Endothelial cell of umbilical vein (primary cell): ENCODE measurements around the gene PLXNA4. TPM values are rescaled to one million over a fixed set of nuclear protein-coding genes. Genes with fewer than 3 reads are reported as not detected.
A peak's percentile ranks its signal among the peaks of the same experiment; 100 is the strongest.

Source experiments
- BruUV-seq: library from RNA; stranded (reverse); fragments of 400-500 nt; replicated peaks from 2 replicates; lab custom pipeline; 2021; lab: Mats Ljungman, UMichigan
- CTCF ChIA-PET: fragments of 300-600, 350-600 bp; sonication (Branson Sonifier 250); formaldehyde crosslinking; loops from one replicate; lab custom pipeline; 2021; ENCODE audit warnings: antibody characterized with exemption, inconsistent platforms; lab: Charles Lee
- POLR2A ChIA-PET: fragments of 300-600, 350-600 bp; sonication (Branson Sonifier 250); formaldehyde crosslinking; loops from one replicate; lab custom pipeline; 2021; ENCODE audit warnings: antibody characterized with exemption, inconsistent platforms; lab: Charles Lee
- DNase-seq: peaks from one replicate; pipeline ENCODE4 v3.0.0-alpha.2; 2011; ENCODE audit warnings: low read depth, low spot score
- FAIRE-seq: peaks from 2 replicates; lab custom pipeline; 2011; peaks lifted over from hg19 to GRCh38; lab: Jason Lieb, UNC
- H2AFZ ChIP-seq: 2 replicates; pipeline ENCODE4 v1.6.0; 2012; ENCODE audit warnings: low read depth, low read length, control low read depth, inconsistent platforms
- H3K27ac ChIP-seq: 2 replicates; pipeline ENCODE4 v1.5.1; 2011; ENCODE audit warnings: low read depth, mild to moderate bottlenecking, control low read depth, low read length, moderate library complexity; ENCODE audit not compliant: insufficient read depth
- H3K27me3 ChIP-seq, 2 experiments: 2 replicates each; pipeline versions ENCODE4 v1.6.0 to v1.6.1; 2011; ENCODE audit warnings: low read length in 2 of 2, mixed read lengths in 1 of 2; ENCODE audit not compliant: control insufficient read depth in 2 of 2, insufficient read depth in 2 of 2
- H3K36me3 ChIP-seq, 2 experiments: 2 replicates in 1 of 2; 3 replicates in 1 of 2; pipeline ENCODE4 v1.5.1; 2011; ENCODE audit warnings: low read length in 2 of 2, mild to moderate bottlenecking in 1 of 2, moderate library complexity in 1 of 2; ENCODE audit not compliant: control insufficient read depth in 2 of 2, insufficient read depth in 2 of 2; ENCODE audit errors: extremely low read depth in 1 of 2
- H3K4me1 ChIP-seq: 3 replicates; pipeline ENCODE4 v1.5.1; 2011; ENCODE audit warnings: mild to moderate bottlenecking, low read length; ENCODE audit not compliant: control insufficient read depth, insufficient read depth; ENCODE audit errors: extremely low read depth
- H3K4me2 ChIP-seq: 2 replicates; pipeline ENCODE4 v1.6.1; 2011; ENCODE audit warnings: low read length, control low read depth, mixed read lengths; ENCODE audit not compliant: insufficient read depth
- H3K4me3 ChIP-seq, 3 experiments: fragments of 200-600 bp in 1 of 3; sonication (generic), shearing (Covaris generic) in 1 of 3; replicated peaks in 1 of 3; 2 replicates each; pipeline ENCODE4 v1.5.1; 2011 to 2016; ENCODE audit warnings: control low read depth in 3 of 3, low read length in 3 of 3, mild to moderate bottlenecking in 2 of 3, inconsistent platforms in 1 of 3, low read depth in 1 of 3, moderate library complexity in 1 of 3; ENCODE audit not compliant: insufficient read depth in 1 of 3
- H3K79me2 ChIP-seq: 2 replicates; pipeline ENCODE4 v1.6.0; 2012; ENCODE audit warnings: low read length, inconsistent platforms; ENCODE audit not compliant: control insufficient read depth, insufficient read depth
- H3K9ac ChIP-seq: replicated peaks from 2 replicates; pipeline ENCODE3; 2011; ENCODE audit warnings: low read length, control low read depth; ENCODE audit not compliant: insufficient read depth; ENCODE audit errors: extremely low read depth
- H3K9me1 ChIP-seq: replicated peaks from 3 replicates; pipeline ENCODE4 v1.6.0; 2011; ENCODE audit warnings: mild to moderate bottlenecking, low read length; ENCODE audit not compliant: control insufficient read depth, insufficient read depth; ENCODE audit errors: extremely low read depth
- H3K9me3 ChIP-seq: replicated peaks from 2 replicates; pipeline ENCODE4 v1.5.1; 2012; ENCODE audit warnings: low read length, inconsistent platforms; ENCODE audit not compliant: control insufficient read depth, insufficient read depth
- H4K20me1 ChIP-seq: replicated peaks from 2 replicates; pipeline ENCODE3; 2011; ENCODE audit warnings: mild to moderate bottlenecking, low read length; ENCODE audit not compliant: control insufficient read depth, insufficient read depth; ENCODE audit errors: extremely low read depth
- CTCF ChIP-seq, 2 donors: IDR thresholded peaks; 1 replicate in 1 of 2; 2 replicates in 1 of 2; pipeline ENCODE4 v1.5.1; 2011; ENCODE audit warnings: low read length in 2 of 2, mild to moderate bottlenecking in 2 of 2, moderate library complexity in 2 of 2, control low read depth in 1 of 2, inconsistent platforms in 1 of 2, low read depth in 1 of 2; ENCODE audit not compliant: insufficient read depth in 1 of 2; ENCODE audit errors: extremely low read depth in 1 of 2
- EZH2 ChIP-seq: IDR thresholded peaks from 2 replicates; pipeline ENCODE4 v1.6.1; 2012; ENCODE audit warnings: borderline replicate concordance, low read depth, mild to moderate bottlenecking, moderate library complexity, low read length, inconsistent platforms; ENCODE audit not compliant: severe bottlenecking
- FOS ChIP-seq: IDR thresholded peaks from 2 replicates; pipeline ENCODE4 v1.6.1; 2011; ENCODE audit warnings: mild to moderate bottlenecking, low read length, moderate library complexity, borderline replicate concordance; ENCODE audit not compliant: insufficient read depth
- GATA2 ChIP-seq: IDR thresholded peaks from 2 replicates; pipeline ENCODE4 v1.7.0; 2011; ENCODE audit warnings: low read depth, mild to moderate bottlenecking, moderate library complexity, mixed read lengths, low read length; ENCODE audit not compliant: insufficient read length, insufficient read depth
- JUN ChIP-seq: IDR thresholded peaks from 2 replicates; pipeline ENCODE4 v1.6.1; 2011; ENCODE audit warnings: borderline replicate concordance, low read depth; ENCODE audit not compliant: insufficient read length, insufficient read depth
- MAX ChIP-seq: IDR thresholded peaks from 2 replicates; pipeline ENCODE4 v1.6.1; 2011; ENCODE audit not compliant: insufficient read depth, insufficient read length
- MYC ChIP-seq: IDR thresholded peaks from one replicate; pipeline ENCODE4 v1.6.1; 2011; ENCODE audit warnings: mild to moderate bottlenecking, low read depth, low read length
- POLR2A ChIP-seq: IDR thresholded peaks from 2 replicates; pipeline ENCODE4 v1.6.1; 2012; ENCODE audit warnings: low read depth, mild to moderate bottlenecking, control low read depth, low read length
- POLR2AphosphoS5 ChIP-seq: IDR thresholded peaks from 2 replicates; pipeline ENCODE4 v1.6.1; 2012; ENCODE audit warnings: low read depth, mild to moderate bottlenecking, control low read depth, low read length, moderate library complexity; ENCODE audit not compliant: insufficient read depth
- dilution Hi-C: fragments of 300-500 bp; cut with MboI; formaldehyde crosslinking; loops from one replicate; pipeline ENCODE4 v1.15.0; 2019; ENCODE audit warnings: low sequenced_read_pairs; ENCODE audit not compliant: extremely low pct_ligation_motif_present
- intact Hi-C: fragments of 100-400 bp; cut with micrococcal nuclease; formaldehyde crosslinking; loops from one replicate; pipeline ENCODE4 v1.10.0; 2022
- polyA plus RNA-seq, 4 experiments: library from polyadenylated mRNA; depleted of rRNA in 3 of 4; stranded (reverse) in 3 of 4; unstranded in 1 of 4; fragments of >200 nt; gene quantifications; 2 replicates each; pipeline versions ENCODE4 v1.2.1 to v1.2.3, GENCODE V29; 2011 to 2012; ENCODE audit warnings: missing spikeins in 1 of 4
- total RNA-seq: library from RNA; stranded (reverse); gene quantifications from 2 replicates; pipeline ENCODE4 v1.2.3, GENCODE V29; 2021

PLXNA4 gene
- total and polyA plus RNA-seq, 2 donors (not counting 3 experiments of a cell fraction or from before 2014, with no cell fraction given) = 12.1 to 20.4 TPM

DNA sequence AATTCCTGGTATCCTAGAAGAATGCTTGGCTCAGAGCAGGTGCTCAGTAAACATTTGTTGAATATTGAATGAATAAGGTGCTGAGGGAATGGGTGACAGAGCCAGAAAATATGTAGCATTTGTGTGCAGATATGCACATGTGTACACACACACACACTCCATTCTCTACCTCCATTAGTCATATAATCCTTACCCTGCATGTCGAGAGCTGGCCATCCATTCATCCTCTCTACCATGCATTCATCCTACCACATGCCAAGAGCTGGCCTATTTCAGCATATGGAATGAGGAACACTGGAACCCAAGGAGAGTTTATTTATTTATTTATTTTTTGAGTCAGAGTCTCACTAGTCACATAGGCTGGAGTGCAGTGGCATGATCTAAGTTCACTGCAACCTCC, 284.8 kb downstream of the PLXNA4 start:
- dilution Hi-C loops = no loop called here
- H3K36me3 ChIP-seq = no peaks in the 10 kb centered on the region
- H3K4me3 ChIP-seq = no peak overlapping the region
- no peaks in the 10 kb centered on the region for H3K79me2 ChIP-seq
- DNase-seq = no peak
- intact Hi-C loops = loop anchor here (5.0 kb wide), 1 partner anchor 429 kb away; no protein-coding TSS in a partner anchor
- no peaks in the 10 kb centered on the region for H4K20me1 ChIP-seq
- no peak overlapping the region for H2AFZ ChIP-seq
- no peak overlapping the region for H3K9ac ChIP-seq
- H3K9me3 ChIP-seq = no peaks in the 10 kb centered on the region
- ChIA-PET CTCF (interaction anchor here (2.2 kb wide), 1 partner anchor 20 kb away, joined by 9 read pairs; no protein-coding TSS in a partner anchor), POLR2A (no interaction called here)
- H3K9me1 ChIP-seq = no peaks in the 10 kb centered on the region
- peaks cover 54% of the 10 kb centered on the region for H3K4me1 ChIP-seq
- no TSS peak for BruUV-seq
- no peak overlapping the region for H3K4me2 ChIP-seq
- H3K27ac ChIP-seq = no peak overlapping the region
- TF ChIP-seq POLR2A (no peak), FOS (no peak), CTCF (IDR thresholded peaks at IDR 0.05; ENCODE audit: extremely low read depth in 1 of 2, insufficient read depth in 1 of 2, low read depth in 1 of 2, low read length in 2 of 2) (no peak)
- no peaks in the 10 kb centered on the region for H3K27me3 ChIP-seq
- no peak for FAIRE-seq

- no peaks in the 10 kb centered on the region for H4K20me1 ChIP-seq
- no peaks in the 10 kb centered on the region for H3K36me3 ChIP-seq
- FAIRE-seq = peak; percentile 37
- no peak overlapping the region for H3K4me3 ChIP-seq
- H3K9me3 ChIP-seq = no peaks in the 10 kb centered on the region
- peak; percentile 24 for DNase-seq
- intact Hi-C loops = loop anchor here (5.0 kb wide), 1 partner anchor 428 kb away; no protein-coding TSS in a partner anchor
- ChIA-PET POLR2A (no interaction called here), CTCF (interaction anchor here (1.2 kb wide), 1 partner anchor 28 kb away, joined by 3 read pairs; no protein-coding TSS in a partner anchor)
- no peak overlapping the region for H3K4me2 ChIP-seq
- no peaks in the 10 kb centered on the region for H3K27me3 ChIP-seq
- no TSS peak for BruUV-seq
- no peak overlapping the region for H3K9ac ChIP-seq
- H3K79me2 ChIP-seq = no peaks in the 10 kb centered on the region
- no peak overlapping the region for H2AFZ ChIP-seq
- no peak overlapping the region for H3K27ac ChIP-seq
- H3K9me1 ChIP-seq = no peaks in the 10 kb centered on the region
- peaks cover 47% of the 10 kb centered on the region for H3K4me1 ChIP-seq
- dilution Hi-C loops = no loop called here
- TF ChIP-seq POLR2AphosphoS5 (no peak), FOS (no peak), CTCF (IDR thresholded peaks at IDR 0.05; ENCODE audit: extremely low read depth in 1 of 2, insufficient read depth in 1 of 2, low read depth in 1 of 2, low read length in 2 of 2) (no peak), EZH2 (no peak), MAX (no peak), POLR2A (no peak), GATA2 (no peak), MYC (no peak), JUN (no peak)
Measured at GRCh38 chr7:132290021-132290420, 286.2 kb downstream of the PLXNA4 start.
